GM11168 (cell line): Measurements from ENCODE around the gene GAL.

Source experiments
- in situ Hi-C: fragments of 300-500 bp; cut with MboI; formaldehyde crosslinking; loops from one replicate; pipeline ENCODE4 v1.12.0; 2022; ENCODE audit warnings: low sequenced_read_pairs; ENCODE audit not compliant: unreplicated experiment

Gene GAL

DNA sequence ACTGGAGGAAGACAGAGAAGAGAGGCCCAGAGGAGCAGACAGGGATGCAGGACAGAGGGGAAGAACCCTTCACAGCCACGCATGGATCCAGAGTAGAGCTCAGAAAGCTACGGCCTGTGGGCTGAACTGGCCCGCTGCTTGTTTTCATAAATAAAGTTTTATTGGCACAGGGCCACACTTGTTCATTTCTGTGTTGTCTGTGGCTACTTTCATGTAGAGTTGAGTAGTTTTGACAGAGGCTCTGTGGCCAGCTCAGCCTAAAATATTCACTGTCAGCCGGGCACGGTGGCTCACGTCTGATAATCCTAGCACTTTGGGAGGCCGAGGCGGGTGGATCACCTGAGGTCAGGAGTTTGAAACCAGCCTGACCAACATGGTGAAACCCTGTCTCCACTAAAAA is 26.2 kb upstream of the GAL start:
- in situ Hi-C loops, result no loop called here

DNA sequence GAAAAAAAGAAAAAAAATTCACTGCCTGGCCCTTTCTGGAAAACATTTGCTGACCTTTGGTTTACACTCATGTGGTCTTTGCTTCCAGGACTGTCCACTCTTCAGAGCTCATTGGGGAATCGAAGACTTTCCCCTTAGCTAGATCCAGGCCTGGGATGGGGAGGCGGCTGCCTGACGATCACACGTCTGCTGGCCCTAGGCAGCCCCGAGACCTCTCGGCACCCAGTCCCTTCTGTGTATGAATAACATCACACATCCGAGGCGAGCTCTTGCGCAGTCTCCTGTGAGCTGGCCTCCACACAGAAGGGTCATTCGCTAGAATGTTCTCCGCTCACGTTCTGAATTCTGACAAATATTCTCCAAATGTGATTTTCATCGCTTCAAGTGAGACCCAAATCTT is 25.7 kb upstream of the GAL start:
- in situ Hi-C loops, result no loop called here

DNA sequence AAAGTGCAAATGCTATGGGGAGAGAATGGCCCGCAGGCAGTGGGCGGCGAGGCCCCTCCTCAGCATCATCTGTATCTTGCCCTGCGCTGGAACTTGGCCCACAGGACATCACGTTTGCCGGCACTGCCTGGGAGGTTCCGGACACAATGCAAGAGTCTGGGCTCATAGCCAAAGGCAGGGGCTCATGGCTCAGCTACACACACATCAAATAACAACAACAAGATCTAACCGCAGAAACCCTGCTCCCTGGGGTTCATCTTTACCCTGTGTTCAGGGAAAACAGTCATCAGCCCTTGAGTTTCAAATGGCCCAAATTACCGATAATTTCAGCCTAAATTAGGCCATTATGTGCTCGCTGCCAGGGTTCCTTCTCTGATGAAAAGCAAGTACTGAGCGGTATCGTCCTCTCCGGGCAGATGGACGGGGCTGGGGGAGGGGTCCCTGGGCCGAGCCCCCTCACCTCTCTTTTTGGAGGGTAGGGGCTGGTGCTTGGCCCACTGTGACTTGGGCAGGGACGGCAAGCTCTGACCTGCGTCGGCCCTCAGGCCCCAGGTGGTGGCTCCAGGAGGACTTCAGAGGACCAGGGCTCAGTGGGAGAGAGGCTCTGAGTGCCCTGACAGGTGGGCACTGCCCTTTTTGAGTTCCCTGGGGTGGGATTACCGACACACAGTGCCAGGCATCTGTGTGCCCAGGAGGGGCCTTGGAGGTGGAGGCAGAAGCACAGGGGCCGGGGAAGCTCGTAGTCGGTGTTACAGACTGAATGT is 25.0 kb upstream of the GAL start:
- in situ Hi-C loops, result no loop called here

DNA sequence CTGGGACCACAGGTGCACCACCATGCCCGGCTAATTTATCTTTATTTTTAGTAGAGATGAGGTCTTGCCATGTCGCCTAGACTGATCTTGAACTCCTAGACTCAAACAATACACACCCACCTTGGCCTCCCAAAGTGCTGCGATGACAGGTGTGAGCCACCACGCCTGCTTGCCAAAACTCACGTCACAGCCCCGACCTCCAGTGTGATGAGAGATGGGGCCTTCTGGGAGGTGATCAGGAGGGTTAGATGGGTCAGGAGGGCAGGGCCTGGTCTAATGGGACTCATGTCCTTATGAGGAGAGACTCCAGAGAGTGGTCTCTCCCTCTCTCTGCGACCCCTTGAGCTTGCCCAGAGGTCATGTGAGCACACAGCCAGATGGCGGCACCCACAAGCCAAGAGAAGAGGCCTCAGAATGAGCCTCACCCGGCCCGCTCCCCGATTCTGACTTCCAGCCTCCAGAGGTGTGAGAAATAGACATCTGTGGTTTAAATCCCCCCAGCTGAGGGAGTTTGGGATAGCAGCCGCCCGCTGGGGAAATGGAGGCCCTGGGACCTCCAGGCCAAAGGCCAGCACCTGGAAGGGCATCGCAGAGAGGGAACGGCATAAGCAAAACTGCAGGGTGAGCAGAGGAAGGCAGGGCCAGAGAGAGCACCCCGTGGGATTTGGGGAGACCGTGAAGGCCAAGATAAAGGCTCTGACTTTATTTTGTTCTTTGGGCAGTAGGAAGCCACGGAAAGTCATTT is 24.1 kb upstream of the GAL start:
- in situ Hi-C loops, result no loop called here

DNA sequence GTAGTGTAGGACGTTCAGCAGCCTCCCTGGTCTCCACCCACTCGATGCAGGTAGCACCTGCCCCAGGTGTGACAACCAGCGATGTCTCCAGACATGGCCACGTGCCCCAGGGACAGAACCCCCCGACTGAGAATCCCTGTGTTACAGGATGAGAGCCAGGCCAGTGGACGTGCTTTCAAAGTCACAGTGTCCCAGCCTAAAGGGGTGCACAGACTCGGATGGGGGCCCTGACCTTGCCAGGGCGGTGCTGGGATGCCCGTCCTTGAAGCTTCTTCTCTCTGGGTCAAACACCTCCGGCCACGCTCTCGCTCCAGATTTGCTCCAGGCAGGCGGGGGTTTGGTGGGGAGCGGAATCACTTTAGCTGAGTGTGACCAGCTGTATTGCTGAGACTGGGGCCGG is 23.3 kb upstream of the GAL start:
- in situ Hi-C loops, result no loop called here

DNA sequence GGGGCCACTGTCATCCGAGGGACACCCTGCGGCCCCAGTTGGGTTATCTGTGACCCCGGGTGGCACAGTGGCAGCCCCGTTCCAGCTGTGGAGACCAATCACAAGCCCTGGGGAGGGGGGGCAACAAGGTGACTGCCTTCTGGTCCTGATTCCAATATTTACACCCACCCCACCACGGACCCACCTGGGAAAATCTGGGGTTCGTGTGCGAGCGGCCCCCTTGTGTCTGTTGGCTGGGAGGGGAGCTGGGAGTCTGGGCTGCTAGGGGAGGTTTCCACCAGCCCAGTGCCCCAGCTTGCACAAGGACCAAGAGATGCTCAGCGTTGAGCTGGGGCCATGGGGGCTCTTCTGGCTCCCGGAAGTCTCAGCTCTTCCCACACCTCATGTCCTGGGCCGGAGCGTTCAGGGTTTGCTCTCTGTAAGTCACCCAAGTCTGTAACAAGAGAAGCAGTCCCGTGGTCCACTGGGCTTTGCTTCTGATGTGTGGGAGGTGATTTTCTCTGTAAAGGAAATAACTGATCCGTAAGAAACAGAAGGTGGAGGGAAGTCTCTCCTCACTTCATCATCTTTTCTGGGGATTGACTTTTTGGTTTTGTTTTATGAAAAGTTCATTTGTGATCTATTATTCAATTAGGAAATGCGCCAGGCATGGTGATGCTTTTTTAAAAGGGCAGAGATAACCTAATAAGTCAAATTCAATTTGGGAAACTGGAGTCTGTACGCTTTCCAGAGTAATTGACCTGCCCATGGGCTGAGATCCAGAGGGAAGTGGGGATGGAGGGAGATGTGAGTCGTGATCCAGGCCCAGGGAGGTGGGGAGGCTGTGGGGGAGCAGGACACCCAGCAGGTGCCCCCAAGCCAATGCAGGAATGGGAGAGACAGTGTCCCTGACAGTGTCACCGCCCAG is 22.4 kb upstream of the GAL start:
- in situ Hi-C loops, result no loop called here

DNA sequence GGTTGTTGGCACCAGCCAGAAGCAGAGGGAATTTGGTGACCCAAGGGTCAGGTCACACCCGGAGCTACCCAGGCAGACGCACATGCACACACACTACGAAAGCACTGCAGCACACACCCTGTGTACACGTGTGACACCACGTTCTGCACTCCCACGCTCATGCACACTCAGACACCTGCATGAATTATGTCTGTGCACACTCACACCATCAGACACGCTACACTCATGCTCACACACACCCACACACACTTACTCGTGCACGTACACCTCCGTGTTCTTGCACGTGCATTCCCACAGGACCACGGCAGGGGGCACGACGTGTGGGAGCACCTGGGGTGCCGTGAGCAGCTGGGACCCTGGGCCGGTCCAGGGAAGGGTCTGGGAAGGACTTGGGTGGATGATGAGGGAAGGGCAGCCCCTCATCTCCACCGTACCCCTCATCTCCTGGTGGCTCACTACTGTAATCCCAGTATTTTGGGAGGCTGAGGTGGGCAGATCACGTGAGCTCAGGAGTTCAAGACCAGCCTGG is 20.8 kb upstream of the GAL start:
- in situ Hi-C loops, result no loop called here

DNA sequence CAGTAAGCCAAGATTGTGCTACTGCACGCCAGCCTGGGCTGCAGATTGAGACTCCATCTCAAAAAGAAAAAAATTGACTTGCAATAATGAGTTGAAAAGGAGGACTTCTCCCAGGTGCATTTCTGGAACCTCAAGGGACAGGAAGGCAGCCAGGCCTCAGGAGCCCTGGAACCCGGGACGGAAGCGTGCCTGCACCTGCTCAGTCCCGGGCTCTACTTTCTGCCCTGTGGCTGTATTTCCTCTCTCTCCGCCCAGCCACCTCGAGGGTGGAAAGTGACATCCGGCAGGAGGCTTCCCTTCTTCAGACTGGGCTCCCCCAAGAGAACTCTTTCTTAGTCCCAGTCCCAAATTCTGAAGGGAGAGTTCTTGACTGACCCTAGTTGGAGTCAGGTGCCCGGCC is 20.2 kb upstream of the GAL start:
- in situ Hi-C loops, result no loop called here

DNA sequence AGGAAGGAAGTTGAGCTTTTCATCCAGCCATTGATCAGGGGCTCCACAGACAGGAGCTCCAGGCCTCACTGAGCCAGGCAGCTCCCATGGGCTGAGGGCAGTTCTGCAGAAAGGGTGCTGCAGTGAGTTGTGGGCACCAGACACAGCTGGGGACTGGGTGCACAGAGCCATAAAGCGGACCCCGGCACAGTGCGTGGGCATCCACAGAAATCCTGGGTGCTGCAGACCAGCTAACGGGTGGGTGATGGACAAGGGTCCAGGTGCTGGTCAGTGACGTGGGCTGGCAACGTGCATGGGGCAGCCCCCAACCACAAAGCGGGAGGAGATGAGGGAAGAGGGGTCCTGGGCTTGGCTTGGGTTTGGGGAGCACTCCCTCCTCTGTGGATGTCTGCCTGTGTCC is 19.4 kb upstream of the GAL start:
- in situ Hi-C loops, result no loop called here

DNA sequence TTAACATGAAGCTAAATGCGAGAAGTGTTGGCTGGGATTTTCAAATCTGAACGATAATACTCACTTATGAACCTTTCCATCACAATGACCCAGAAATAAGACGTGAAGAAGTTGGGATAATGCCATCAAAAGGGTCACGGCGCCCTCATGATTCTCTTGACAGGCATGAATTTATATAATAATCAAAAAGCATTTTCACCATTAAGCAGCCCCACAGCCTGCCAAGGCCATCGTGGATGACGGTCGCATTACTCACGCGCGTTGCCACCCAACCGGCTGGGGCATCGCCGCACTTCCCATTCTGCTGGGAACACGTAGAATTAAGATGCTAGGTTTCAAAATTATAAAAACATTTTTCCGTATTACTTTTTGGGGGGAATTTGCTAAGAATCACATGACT is 18.9 kb upstream of the GAL start:
- in situ Hi-C loops, result no loop called here

DNA sequence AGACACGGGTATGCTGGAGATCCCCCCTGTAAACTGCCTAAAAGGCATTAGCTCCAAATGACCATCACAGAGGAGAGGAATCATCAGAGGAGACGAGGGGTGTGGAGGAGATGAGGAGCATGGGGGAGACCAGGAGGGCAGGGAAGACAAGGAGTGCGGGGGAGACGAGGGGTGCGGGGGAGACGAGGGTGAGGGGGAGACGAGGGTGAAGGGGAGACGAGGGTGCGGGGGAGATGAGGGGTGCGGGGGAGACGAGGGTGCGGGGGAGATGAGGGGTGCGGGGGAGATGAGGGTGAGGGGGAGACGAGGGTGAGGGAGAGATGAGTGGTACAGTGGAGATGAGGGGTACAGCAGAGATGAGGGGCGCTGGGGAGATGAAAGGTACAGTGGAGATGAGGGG is 17.5 kb upstream of the GAL start:
- in situ Hi-C loops, result no loop called here

DNA sequence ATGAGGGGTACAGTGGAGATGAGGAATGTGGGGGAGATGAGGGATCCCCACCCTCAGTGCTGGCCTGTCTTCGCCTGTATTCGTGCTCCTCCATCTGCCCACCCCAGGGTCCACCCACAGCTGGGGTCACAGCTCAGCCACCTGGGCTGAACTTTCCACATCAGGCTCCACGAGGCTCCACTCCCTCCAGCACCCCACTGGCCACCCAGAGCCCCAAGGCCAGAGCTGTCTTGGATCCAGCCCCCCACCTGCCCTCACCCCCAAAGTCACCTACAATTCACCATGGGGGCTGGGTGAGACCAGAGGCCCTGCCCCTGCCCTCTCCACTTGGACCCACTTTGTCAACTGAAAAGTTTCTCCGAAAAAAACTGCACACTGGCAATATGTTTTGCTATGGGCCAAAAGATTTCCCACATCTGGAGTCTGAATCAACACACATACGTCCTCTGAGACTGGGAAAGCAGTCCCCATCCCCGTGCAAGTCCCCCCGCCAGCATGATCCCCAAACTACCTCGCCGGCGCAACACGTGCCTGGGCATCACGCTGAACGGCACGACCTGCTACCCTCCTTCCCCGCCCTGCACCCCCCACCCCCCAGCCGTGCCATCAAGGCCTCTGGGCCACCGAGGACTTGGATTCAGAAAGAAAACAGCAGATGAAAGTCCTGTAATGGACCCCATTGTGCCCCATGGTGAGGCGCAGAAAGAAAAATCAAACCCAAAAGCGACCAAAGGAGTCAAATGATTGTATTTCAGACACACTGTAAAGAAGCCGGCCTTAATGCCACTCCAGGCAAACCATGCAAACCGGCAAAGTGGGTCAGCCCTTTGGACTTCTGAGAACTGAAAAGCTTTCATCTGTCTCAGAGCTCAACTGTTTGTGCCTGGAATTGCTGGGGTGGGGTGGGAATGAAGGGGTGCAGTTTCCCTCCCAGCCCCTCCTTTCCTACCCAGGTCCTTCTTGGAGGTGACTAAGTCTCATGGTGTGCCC is 16.5 kb upstream of the GAL start:
- in situ Hi-C loops, result no loop called here

DNA sequence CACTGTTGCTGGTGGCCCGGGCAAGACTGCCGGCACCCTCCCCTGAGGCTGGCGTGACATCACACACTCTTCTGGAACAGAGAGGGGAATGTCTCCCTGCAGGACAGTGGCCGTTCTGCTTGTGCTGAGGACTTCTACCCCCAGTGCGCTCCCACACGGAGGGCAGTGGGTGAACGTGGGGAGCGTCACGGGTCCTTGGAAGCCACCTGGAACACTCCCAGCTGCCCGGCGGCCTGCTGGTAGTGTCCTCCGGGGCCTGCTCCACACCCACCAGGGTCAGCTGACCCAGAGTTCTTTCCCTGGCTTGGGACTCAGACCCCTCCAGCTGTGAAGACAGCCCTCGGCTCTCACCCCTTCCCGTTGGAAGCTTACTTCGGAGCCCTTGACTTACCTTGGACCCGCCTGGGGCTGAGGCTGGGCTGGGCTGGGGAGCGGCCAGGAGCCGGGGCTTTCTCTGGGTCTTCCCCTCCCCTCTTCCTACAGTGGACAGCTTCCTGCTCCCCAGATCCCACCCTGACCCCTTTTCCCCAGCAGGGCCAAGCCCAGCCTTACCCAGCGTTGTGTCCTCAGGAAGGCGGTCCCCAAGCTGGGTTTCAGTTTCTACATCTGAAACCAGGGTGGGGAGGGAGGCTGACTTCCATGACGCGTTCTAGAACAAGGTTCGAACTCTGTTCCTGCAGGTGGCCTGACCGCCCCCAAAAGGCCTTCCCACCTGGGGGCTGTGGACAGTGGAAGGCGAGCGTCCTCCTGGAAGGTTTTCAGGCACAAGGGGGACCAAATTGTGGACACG is 14.8 kb upstream of the GAL start:
- in situ Hi-C loops, result no loop called here

DNA sequence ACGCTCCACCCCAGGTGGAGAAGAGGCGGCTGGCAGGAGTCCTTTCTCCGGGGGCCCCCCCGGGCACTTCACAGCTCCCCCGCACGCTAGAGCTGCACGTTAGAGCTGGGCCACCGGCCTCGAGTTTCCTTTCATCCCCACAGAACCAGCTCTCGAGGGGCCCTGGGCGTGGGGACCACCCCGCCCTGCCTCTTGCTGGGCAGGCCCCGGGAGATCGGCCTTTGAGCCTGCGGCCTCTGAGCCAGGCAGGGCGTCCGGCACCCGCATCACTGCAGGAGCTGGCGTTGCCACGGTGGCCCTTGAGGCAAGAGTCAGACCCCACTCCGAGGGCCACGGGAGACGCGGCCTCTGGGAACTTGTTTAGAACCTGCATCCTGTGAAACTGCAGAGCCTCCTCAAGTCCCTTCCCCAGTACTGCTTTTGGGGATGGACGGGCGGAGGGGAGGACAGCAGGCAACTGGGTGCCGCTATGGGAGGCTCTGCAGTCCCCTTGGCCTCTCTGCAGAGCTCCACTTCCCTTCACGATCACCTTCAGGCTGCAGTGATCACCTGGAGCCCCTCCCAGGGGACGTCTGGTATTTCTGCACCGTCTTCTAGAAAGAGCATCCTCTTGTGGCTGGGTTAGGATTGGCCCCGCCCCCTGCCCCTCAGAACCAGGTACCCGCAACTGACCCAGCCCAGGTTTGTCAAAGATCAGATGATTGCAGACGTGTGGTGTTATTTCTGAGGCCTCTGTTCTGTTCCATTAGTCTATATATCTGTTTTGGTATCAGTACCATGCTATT is 13.9 kb upstream of the GAL start:
- in situ Hi-C loops, result no loop called here

DNA sequence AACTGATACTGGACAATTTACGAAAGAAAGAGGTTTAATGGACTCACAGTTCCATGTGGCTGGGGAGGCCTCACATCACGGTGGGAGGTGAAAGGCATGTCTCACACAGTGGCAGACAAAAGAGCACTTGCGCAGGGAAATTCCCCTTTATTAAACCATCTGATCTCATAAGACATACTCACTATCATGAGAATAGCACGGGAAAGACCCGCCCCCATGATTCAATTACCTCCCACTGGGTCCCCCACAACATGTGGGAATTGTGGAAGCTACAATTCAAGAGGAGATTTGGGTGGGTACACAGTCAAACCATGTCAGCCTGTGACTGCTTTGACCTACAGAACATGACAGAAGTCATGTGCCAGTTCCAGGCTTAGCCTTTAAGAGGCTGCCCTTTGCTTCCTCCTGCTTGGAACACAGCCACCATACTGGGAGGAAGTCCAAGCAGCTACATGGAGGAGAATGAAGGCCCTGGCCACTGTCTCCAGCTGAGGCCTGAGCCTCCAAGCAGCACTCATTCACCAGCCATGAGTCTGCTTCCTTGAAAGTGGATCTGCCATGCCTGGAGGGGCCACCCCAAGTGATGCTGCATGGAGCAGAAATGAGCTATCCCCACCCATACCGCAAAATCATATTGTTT is 10.9 kb upstream of the GAL start:
- in situ Hi-C loops, result no loop called here

DNA sequence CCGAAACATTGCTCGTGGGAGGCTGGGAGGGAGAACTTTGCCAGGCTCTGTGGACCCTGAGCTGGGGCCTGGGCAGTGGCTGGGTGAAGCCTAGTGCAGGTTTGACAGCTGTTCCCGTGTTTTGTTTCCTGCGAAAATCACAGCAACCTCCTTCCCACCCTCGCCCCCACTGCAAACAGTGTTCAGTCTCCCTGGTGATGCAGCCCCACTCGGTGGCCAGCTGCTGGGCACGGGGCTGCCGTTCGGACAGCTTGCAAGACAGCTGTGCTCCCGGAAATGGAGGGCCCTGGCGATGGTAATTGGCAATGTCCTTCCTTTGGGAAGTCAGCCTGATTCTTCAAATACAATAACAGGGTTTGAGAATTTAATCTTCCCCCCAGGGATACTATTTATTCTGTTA is 10.4 kb upstream of the GAL start:
- in situ Hi-C loops, result no loop called here

DNA sequence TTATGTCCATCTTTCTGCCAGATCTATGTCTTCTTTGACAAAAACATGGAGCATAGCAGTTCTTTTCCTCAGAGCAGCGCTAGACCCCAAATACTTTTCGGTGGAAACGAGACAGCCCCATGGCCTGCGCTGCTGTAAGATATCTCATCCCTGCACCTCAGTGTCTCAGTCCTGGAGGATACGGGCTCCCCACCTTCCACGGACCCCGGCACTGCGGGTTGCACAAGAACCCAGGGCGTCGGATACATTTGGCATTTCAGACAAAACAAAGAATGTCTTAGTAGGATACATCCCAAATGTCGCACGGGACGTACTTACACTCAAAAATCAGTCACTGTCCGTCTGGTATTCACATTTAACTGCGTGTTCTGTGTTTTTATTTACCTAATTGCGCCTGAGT is 9.9 kb upstream of the GAL start:
- in situ Hi-C loops, result no loop called here

DNA sequence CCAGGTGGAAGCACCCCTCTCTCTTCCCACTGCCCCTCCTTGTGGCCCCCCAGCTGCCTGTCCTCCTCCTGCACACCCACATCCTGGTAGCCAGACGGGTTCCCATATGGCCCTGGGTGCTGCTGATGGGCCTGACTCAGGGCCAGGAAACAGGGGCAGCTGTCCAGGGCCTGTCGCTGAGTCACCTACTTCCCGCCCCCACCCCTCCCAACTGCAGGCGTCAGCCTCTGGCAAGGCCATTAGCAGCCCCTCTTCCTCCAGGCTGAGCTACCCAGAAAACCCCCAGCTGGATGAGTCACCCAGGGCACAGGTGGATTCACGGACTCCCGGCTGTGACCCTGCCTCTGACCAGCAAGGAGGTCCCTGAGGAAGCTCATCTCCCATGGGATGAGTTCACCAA is 6.9 kb upstream of the GAL start:
- in situ Hi-C loops, result no loop called here
